ENCODE results near the gene RTN4RL1.
A peak's percentile ranks its signal among the peaks of the same experiment; 100 is the strongest.

RTN4RL1 gene

DNA sequence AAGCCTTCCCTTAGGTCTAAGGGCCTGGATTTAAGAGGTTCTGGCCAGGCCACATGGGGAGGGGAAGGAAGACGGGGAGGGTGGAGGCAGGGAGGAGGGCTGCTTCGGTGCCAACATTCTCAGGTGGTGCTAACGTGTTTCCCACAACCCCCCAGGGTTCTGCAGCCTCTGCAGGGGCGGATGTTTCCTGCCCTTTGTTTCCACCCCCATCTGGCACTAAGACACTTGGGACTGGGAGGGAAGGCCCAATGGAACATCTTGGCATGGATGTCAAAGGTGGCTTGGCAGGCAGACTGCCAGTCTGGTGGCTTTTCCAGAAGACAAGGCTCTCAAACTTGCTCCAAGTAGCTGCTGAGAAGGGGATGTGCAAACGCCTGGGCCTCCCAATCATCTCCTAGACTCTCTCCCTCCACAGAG lies 42.5 kb upstream of the RTN4RL1 start:
- ChIA-PET POLR2A (no interaction called here), CTCF (interaction anchor here (0.6 to 2.2 kb wide), 4 partner anchors 8 to 178 kb away, joined by 3 to 11 read pairs (median 6); partner anchors contain the start of gene HIC1)
- TF ChIP-seq KLF1 (tag by site-specific recombination; IDR thresholded peaks at IDR 0.05) (0 out of 2 replicates have a peak, but pooled peaks have one; percentile 17), GLIS1 (tag by site-specific recombination; IDR thresholded peaks at IDR 0.05) (peak; percentile 70), PBX3 (CRISPR knock-in tag; IDR thresholded peaks at IDR 0.05) (no peak)
- peak overlapping the region; percentile 16; the same call in 1 of the 2 replicates for H3K27ac ChIP-seq (ENCODE audit: extremely low read depth, low read depth, low read length)
- no peaks in the 10 kb centered on the region; the same call in 1 of the 2 replicates for H3K4me1 ChIP-seq (ENCODE audit: control insufficient read depth, insufficient read depth, low read length)
- no peaks in the 10 kb centered on the region for H3K9me3 ChIP-seq (ENCODE audit: control insufficient read depth, insufficient read depth, low read depth, low read length)
- peaks cover 0 to 82% of the 10 kb centered on the region in 2 experiments; a peak in 1 of 3 replicates for H3K36me3 ChIP-seq (ENCODE audit: control insufficient read depth in 2 of 2, insufficient read depth in 1 of 2, low read length in 2 of 2)
- H3K4me3 ChIP-seq (ENCODE audit: low read depth, low read length), result no peak overlapping the region

DNA sequence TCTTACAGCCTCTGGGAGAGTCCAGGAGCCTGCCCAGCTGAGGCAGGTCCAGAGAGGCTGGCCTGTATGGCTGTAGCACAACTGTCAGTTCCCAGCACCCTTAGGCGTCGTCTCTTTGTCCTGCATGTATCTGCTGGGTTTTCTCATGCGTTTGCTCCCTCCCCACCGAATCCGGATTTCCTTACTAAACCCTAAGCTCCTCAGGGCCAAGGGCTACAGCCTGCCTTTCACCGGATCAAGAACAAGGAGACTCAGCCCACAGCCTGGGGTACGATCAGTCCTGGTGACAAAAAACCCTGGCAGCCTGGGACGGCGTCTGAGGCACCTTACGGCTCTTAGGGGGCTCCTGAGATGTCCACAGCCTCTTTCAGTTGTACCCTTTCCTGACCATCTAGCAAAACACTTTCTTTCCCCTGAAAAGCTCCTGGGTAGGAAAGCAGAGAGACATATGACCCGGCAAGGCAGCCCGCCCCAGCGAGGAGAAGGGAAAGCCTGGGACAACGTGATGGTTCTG lies 42.0 kb upstream of the RTN4RL1 start:
- no peaks in the 10 kb centered on the region; the same call in 1 of the 2 replicates for H3K4me1 ChIP-seq (ENCODE audit: control insufficient read depth, insufficient read depth, low read length)
- CTCF ChIA-PET, result interaction anchor here (1.0 to 1.3 kb wide), 4 partner anchors 9 to 178 kb away, joined by 3 to 4 read pairs (median 4); no protein-coding TSS in a partner anchor

More for the DNA sequence above, 42.0 kb upstream of the RTN4RL1 start:
- TF ChIP-seq ZNF112 (tag by site-specific recombination; IDR thresholded peaks at IDR 0.05) (no peak), ZSCAN30 (tag by site-specific recombination; IDR thresholded peaks at IDR 0.05) (no peak), ZNF610 (tag by site-specific recombination; IDR thresholded peaks at IDR 0.05; ENCODE audit: borderline replicate concordance) (no peak), SCRT2 (tag by site-specific recombination; IDR thresholded peaks at IDR 0.05) (no peak), ZNF580 (tag by site-specific recombination; IDR thresholded peaks at IDR 0.05) (no peak), SALL2 (tag by site-specific recombination; IDR thresholded peaks at IDR 0.05; ENCODE audit: borderline replicate concordance) (no peak), ZBTB44 (tag by site-specific recombination; IDR thresholded peaks at IDR 0.05) (no peak), ZBTB17 (tag by site-specific recombination; IDR thresholded peaks at IDR 0.05) (no peak)
- TF ChIP-seq, protein P1, sequence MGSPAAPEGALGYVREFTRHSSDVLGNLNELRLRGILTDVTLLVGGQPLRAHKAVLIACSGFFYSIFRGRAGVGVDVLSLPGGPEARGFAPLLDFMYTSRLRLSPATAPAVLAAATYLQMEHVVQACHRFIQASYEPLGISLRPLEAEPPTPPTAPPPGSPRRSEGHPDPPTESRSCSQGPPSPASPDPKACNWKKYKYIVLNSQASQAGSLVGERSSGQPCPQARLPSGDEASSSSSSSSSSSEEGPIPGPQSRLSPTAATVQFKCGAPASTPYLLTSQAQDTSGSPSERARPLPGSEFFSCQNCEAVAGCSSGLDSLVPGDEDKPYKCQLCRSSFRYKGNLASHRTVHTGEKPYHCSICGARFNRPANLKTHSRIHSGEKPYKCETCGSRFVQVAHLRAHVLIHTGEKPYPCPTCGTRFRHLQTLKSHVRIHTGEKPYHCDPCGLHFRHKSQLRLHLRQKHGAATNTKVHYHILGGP (tag by site-specific recombination; IDR thresholded peaks at IDR 0.05), result no peak
- TF ChIP-seq, protein P2, sequence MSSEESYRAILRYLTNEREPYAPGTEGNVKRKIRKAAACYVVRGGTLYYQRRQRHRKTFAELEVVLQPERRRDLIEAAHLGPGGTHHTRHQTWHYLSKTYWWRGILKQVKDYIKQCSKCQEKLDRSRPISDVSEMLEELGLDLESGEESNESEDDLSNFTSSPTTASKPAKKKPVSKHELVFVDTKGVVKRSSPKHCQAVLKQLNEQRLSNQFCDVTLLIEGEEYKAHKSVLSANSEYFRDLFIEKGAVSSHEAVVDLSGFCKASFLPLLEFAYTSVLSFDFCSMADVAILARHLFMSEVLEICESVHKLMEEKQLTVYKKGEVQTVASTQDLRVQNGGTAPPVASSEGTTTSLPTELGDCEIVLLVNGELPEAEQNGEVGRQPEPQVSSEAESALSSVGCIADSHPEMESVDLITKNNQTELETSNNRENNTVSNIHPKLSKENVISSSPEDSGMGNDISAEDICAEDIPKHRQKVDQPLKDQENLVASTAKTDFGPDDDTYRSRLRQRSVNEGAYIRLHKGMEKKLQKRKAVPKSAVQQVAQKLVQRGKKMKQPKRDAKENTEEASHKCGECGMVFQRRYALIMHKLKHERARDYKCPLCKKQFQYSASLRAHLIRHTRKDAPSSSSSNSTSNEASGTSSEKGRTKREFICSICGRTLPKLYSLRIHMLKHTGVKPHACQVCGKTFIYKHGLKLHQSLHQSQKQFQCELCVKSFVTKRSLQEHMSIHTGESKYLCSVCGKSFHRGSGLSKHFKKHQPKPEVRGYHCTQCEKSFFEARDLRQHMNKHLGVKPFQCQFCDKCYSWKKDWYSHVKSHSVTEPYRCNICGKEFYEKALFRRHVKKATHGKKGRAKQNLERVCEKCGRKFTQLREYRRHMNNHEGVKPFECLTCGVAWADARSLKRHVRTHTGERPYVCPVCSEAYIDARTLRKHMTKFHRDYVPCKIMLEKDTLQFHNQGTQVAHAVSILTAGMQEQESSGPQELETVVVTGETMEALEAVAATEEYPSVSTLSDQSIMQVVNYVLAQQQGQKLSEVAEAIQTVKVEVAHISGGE (tag by site-specific recombination; conservative IDR thresholded peaks at IDR 0.05; ENCODE audit: low read depth), result no peak
- H3K36me3 ChIP-seq (ENCODE audit: control insufficient read depth in 2 of 2, insufficient read depth in 1 of 2, low read length in 2 of 2), result peaks cover 0 to 77% of the 10 kb centered on the region in 2 experiments; a peak in 1 of 3 replicates
- H3K9me3 ChIP-seq (ENCODE audit: control insufficient read depth, insufficient read depth, low read depth, low read length), result no peaks in the 10 kb centered on the region
- H3K4me3 ChIP-seq (ENCODE audit: low read depth, low read length), result no peak overlapping the region
- peak overlapping the region; percentile 16; the same call in 1 of the 2 replicates for H3K27ac ChIP-seq (ENCODE audit: extremely low read depth, low read depth, low read length)
- POLR2A ChIA-PET, result no interaction called here

Measured in HEK293 (cell line).